Stimulated activated CD4-positive, alpha-beta T cell treated with anti-CD3 and anti-CD28 coated beads, Interleukin-12 subunit alpha, Interleukin-12 subunit beta, amount 100 ng/mL, for 24 hours (primary cell): Measurements from ENCODE around the gene PHYKPL.
"Not testable (repeated sequence)": the region's sequence is repeated elsewhere in the genome, so short reads cannot be mapped to it uniquely, and the experiment has no call there.

ENCODE experiments used
- DNase-seq, 2 experiments: peaks; one replicate each; pipeline ENCODE4 v3.0.0-alpha.2; 2020; ENCODE audit warnings: low read depth in 2 of 2

Gene PHYKPL

GRCh38 chr5:178239626-178240301, 7.2 kb upstream of the PHYKPL start:
- not testable (repeated sequence) for DNase-seq

GRCh38 chr5:178238711-178239592, 6.3 kb upstream of the PHYKPL start:
- no peak for DNase-seq

GRCh38 chr5:178238313-178238635, 5.7 kb upstream of the PHYKPL start:
- no peak for DNase-seq

- no peak for DNase-seq
Measured at GRCh38 chr5:178237431-178238312, 5.1 kb upstream of the PHYKPL start.

GRCh38 chr5:178236679-178237078, 4.1 kb upstream of the PHYKPL start:
- DNase-seq: no peak

GRCh38 chr5:178236126-178236525, 3.5 kb upstream of the PHYKPL start:
- no peak for DNase-seq

- no peak for DNase-seq
Measured at GRCh38 chr5:178235588-178235974, 3.0 kb upstream of the PHYKPL start.

DNA sequence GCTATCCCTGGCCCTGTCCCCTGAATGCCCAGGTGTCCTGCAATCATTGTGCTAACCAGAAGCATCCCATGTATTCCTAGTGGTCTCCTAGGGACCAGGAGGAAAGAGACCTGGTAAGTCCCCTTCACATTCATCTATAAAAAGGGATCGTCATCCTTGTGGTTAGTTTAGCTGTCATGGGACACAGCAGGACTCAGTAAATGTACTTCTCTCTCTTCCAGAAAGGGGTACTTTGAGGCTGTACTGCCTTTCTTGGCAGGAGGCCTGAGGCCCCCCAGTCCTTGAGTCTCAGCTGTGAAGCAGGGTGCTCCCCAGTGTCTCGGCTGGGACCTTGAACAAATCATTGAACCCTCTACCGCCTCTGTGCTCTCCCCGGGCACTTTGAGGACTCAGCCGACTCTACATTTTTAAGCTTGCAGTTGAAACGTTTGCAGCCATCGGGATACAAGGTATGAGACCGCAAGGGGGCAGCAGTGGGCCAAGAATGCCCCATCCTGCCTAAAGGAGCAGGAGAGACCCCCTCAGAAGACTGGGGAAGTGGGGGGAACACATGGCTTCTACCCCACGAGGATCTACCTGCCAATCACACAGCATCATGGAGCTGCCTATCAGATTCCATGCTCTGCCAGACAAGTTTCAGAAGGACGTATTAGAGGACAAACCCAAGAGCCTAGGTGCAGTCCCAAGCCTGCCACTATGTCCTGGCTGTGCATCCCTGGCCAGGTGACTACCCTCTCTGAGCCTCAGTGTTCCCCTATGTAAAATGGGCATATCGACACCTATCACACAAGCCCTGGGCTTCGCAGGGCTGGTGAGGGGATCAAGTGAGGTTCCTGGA, 2.4 kb upstream of the PHYKPL start:
- peak; percentile 45 to 77 for DNase-seq

DNA sequence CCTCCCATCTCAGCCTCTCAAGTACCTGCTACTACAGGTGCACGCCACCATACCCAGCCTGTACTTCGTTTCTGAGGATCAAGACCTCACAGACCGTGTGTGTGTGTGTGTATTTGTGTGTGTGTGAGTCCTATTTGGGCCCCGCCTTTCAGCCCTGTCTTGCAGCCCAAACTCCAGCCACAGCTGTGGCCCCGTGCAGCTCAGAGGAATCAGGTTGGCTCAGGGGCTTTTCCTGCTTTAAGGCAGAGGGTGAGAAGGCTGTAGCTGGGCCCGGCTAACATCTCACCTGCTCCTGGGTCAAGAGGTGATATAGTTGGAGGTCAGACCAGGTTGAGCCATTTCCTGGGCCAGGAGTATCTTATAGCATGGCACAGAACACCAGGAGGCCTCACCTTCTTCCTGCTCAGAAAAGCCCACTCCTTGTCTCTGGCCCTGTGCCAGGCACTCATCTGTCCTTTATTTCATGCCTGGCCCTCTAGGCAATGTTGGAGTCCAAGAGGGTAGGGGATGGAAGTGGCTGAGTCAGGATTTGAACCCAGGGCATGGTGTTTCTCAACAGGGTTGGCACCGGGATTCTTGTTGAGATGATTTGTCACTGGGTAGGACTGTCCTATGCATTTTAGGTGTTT, 1.6 kb upstream of the PHYKPL start:
- no peak for DNase-seq

- DNase-seq: no peak
Measured at GRCh38 chr5:178232920-178233429, 373 bp upstream of the PHYKPL start.

DNA sequence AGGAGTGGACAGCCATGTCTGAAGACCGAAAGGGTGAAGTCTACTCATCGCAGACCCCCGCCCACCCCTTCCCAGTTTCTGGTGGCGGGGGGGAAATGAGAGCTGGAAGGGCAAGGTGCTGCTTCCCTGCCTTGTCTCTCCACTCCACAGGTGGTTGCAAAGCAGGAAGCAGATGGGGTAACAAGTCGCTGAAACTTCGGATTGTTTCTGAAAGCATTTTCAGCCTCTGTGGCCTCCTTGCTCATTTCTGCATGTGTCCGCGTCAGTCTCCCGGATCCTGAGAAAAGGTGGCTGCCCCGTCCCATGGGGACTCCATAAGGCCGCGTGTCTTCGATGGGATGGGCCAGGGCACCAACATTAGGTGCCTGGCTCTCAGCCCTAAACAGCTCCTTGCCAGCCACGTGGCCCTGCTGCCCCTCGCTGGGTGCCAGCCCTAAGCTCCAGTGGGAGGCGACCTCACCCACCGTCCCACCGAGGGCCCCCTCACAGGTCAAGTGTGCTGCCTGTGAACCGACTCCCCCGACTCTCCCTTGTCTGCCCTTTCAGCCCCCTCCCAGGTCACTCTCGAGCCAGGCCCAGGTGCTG, 971 bp downstream of the PHYKPL start:
- DNase-seq: no peak

- no peak for DNase-seq
Measured at GRCh38 chr5:178230879-178231538, 1.6 kb downstream of the PHYKPL start.

DNA sequence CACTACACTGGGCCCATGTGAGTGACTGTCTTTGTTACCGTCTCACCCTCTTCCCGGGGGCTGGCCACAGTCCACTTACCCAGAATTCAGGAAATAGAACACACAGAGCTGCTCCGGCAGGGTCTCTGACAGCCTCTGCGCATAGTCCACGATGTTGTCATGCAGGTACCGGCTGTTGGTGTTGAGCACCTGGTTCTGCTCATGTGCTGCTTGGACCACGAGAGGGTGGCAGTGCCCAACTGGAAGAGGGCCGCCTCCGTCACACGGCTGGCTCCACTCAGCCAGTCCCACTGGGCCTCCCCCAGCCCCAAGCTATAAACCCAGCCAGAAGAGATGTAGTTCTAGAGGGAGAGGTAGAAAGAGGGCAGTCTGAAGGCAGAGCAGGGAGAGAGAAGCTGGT, 2.7 kb downstream of the PHYKPL start:
- DNase-seq: no peak

DNA sequence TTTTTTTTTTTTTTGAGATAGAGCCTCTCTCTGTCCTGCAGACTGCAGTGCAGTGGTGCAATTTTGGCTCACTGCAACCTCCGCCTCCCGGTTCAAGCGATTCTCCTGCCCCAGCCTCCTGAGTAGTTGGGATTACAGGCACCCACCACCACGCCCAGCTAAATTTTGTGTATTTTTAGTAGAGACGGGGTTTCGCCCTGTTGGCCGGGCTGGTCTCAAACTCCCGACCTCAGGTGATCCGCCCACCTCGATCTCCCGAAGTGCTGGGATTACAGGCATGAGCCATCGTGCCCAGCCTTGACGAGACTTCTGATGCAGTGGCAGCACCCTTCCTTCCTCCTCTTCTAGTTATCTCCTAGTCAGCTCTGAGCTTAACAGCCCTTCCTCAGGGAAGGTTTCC, 3.5 kb downstream of the PHYKPL start:
- not testable (repeated sequence) for DNase-seq

DNA sequence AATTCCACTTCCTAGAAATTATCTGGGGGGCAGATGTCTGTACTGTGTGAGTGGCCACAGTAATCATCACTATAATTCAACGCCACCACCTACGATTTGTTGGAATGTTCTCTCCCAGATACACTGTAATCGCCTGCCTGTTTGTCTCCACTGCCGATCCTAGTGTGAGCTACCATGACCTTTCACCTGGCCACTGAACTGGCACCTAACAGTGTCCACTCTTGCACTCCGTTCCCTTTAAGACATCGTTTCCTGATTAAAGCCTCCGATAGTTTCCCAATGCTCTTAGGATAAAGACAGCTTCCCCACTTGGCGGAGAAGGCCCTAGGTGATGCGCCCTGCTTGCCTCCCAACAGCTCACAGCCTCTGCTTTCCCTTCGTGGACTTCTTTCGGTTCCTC, 4.0 kb downstream of the PHYKPL start:
- no peak for DNase-seq

DNA sequence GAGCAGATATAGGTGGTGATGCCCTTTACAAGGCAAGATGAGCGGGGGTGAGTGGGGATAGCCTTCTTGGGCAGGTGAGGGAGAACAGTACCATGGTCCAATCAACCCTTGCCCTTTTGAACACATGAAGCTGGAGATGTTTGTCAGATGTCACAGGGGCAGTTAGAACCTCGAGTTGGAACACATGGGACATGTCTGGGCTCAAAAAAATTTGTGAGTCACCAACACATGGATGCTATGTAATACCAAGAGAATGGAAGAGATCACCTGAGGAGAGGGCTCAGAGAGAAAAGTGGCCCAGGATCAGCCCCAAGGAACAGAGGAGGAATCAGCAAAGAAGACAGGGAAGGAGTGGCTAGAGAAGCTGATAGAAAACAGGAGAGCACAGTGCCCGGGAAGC, 4.7 kb downstream of the PHYKPL start:
- no peak for DNase-seq

DNA sequence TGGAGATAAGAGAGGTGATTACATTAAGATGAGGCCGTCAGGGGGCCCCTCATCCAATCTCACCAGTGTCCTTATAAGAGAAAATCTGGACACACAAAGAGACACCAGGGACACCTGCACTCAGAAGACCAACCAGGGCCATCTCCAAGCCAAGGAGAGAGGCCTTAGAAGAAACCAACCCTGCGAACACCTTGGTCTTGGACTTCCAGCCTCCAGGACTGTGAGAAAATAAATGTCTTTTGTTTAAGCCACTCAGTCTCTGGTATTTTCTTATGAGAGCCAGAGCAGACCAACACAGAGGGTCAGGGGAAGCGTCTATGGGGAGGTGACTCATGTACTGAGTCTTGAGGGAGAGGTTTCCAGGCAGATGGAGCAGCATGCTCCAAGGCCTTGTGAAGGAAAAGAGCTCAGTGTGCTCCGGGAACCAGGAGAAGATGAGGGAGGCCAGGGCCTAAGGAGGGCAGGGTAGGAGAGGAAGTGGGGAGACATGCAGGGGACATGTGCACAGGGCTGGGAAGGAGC, 5.4 kb downstream of the PHYKPL start:
- DNase-seq: no peak

DNA sequence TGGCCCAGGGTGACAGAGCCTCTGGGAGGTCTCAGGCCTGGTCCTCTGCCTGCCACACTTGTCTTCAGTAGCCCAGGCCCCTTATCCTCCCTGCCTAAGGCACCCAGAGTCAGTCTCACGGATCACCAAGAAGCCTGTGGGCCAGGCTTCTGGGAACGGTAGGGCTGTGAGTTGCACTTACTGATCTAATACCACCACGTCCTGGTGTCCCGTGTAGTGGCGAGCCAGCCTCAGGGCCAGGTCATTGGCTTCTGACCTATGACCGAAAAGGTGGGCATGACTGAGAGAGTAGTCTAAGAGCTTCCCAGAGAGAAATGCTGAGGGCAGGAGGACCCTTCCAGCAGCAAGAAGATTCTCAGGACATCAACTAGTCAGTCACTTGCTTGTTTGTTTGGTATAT, 7.4 kb downstream of the PHYKPL start:
- no peak for DNase-seq

DNA sequence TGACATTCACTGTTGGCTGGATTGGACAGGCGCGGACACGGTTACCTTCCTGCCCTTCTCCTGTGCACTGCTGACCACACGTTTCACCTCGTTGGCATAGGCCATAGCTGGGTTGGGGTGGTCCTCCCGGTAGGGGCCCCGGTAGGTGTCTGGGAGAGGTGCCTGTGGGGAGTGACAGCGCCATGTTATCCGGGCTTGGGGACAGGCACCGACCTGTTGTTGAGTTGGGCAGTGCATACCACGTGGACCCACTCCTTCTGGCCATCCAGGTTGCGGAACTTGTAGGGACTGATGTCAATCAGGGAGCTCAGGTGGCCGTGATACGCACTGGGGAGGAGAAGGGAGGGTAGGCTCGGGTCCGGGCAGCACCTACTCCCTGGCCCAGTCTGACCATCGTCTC, 8.2 kb downstream of the PHYKPL start:
- no peak for DNase-seq
